ENCODE data around the gene THSD7B.
"Not testable (repeated sequence)": the region's sequence is repeated elsewhere in the genome, so short reads cannot be mapped to it uniquely, and the experiment has no call there.

Gene THSD7B

GRCh38 chr2:137566387-137566786 lies 801.0 kb downstream of the THSD7B start:
- DNase-seq (ENCODE audit: low read depth) = no peak
- no peak for TF ChIP-seq CTCF (IDR thresholded peaks at IDR 0.05; ENCODE audit: low read depth, low read length, missing control alignments)
- H3K4me3 ChIP-seq (ENCODE audit: low read depth, low read length) = no peak overlapping the region

- H3K4me3 ChIP-seq (ENCODE audit: low read depth, low read length) = no peak overlapping the region
- no peak for TF ChIP-seq CTCF (IDR thresholded peaks at IDR 0.05; ENCODE audit: low read depth, low read length, missing control alignments)
- DNase-seq (ENCODE audit: low read depth) = no peak
Observed at GRCh38 chr2:137570484-137570883, 805.1 kb downstream of the THSD7B start.

- not testable (repeated sequence) for H3K4me3 ChIP-seq (ENCODE audit: low read depth, low read length); DNase-seq (ENCODE audit: low read depth)
Observed at GRCh38 chr2:137587834-137588233, 822.5 kb downstream of the THSD7B start.

GRCh38 chr2:137588578-137588977 lies 823.2 kb downstream of the THSD7B start:
- DNase-seq (ENCODE audit: low read depth); H3K4me3 ChIP-seq (ENCODE audit: low read depth, low read length): not testable (repeated sequence)

- no peak for TF ChIP-seq CTCF (IDR thresholded peaks at IDR 0.05; ENCODE audit: low read depth, low read length, missing control alignments)
- DNase-seq (ENCODE audit: low read depth) = no peak
Observed at GRCh38 chr2:137590102-137590501, 824.8 kb downstream of the THSD7B start.

GRCh38 chr2:137607722-137608318 lies 842.5 kb downstream of the THSD7B start:
- no peak overlapping the region for H3K4me3 ChIP-seq (ENCODE audit: low read depth, low read length)
- no peak for DNase-seq (ENCODE audit: low read depth)
- TF ChIP-seq CTCF (IDR thresholded peaks at IDR 0.05; ENCODE audit: low read depth, low read length, missing control alignments) = no peak

More at GRCh38 chr2:137590102-137590501, 824.8 kb downstream of the THSD7B start:
- H3K4me3 ChIP-seq (ENCODE audit: low read depth, low read length) = no peak overlapping the region

GRCh38 chr2:137638932-137639331 lies 873.6 kb downstream of the THSD7B start:
- TF ChIP-seq CTCF (IDR thresholded peaks at IDR 0.05; ENCODE audit: low read depth, low read length, missing control alignments) = no peak
- no peak for DNase-seq (ENCODE audit: low read depth)
- no peak overlapping the region for H3K4me3 ChIP-seq (ENCODE audit: low read depth, low read length)

GRCh38 chr2:137644731-137645130 lies 879.4 kb downstream of the THSD7B start:
- no peak for DNase-seq (ENCODE audit: low read depth)
- H3K4me3 ChIP-seq (ENCODE audit: low read depth, low read length) = no peak overlapping the region
- no peak for TF ChIP-seq CTCF (IDR thresholded peaks at IDR 0.05; ENCODE audit: low read depth, low read length, missing control alignments)

All from GM12864 (cell line).